Measurements from ENCODE around the gene LSM12. TPM values are rescaled to one million over a fixed set of nuclear protein-coding genes. Genes with fewer than 3 reads are reported as not detected.

Gene LSM12
- total RNA-seq, 1 experiment from 2014 or later: 128 TPM

GRCh38 chr17:43986225-43986981 lies 80.1 kb downstream of the LSM12 start:
- Histone ChIP-seq H2BK5ac (ENCODE audit: insufficient read length, low read length) (no peak overlapping the region), H3K9ac (ENCODE audit: extremely low read depth, insufficient read length, low read length) (no peak overlapping the region), H2BK12ac (ENCODE audit: insufficient read length, low read depth, low read length) (no peak overlapping the region), H3K79me1 (ENCODE audit: insufficient read depth, low read depth, low read length, poor library complexity, severe bottlenecking) (no peaks in the 10 kb centered on the region), H3T11ph (ENCODE audit: low read length) (no peak overlapping the region), H2AFZ (ENCODE audit: low read length) (no peak overlapping the region), H4K5ac (ENCODE audit: insufficient read length, low read depth, low read length) (no peak overlapping the region), H2AK5ac (ENCODE audit: insufficient read length, low read length) (no peak overlapping the region), H3K18ac (ENCODE audit: insufficient read length, low read depth, low read length) (no peak overlapping the region), H3K27ac (ENCODE audit: insufficient read length, low read depth, low read length) (no peak overlapping the region), H3K4me1 (ENCODE audit: insufficient read depth, low read length) (no peaks in the 10 kb centered on the region; the same call in 1 of the 2 replicates), H3K9me3 (ENCODE audit: control insufficient read depth, low read depth, low read length) (no peaks in the 10 kb centered on the region), H3K27me3 (ENCODE audit: insufficient read depth, low read length) (peaks cover 3% of the 10 kb centered on the region; the same call in 1 of the 2 replicates), H3K14ac (ENCODE audit: insufficient read depth, low read length) (no peak overlapping the region), H2BK15ac (ENCODE audit: low read depth, low read length) (no peak overlapping the region), H2BK20ac (ENCODE audit: low read depth, low read length, poor library complexity, severe bottlenecking) (no peak overlapping the region), H4K8ac (replicated peaks; ENCODE audit: insufficient read length, low read depth, low read length) (no peak overlapping the region), H4K20me1 (ENCODE audit: control insufficient read depth, insufficient read depth, insufficient read length) (no peaks in the 10 kb centered on the region), H3K4ac (ENCODE audit: low read depth, low read length) (no peak overlapping the region), H3K4me2 (ENCODE audit: insufficient read depth, insufficient read length, low read length) (no peak overlapping the region), H2BK120ac (ENCODE audit: low read depth, low read length, poor library complexity, severe bottlenecking) (no peak overlapping the region), H4K91ac (ENCODE audit: insufficient read length, low read depth, low read length) (no peak overlapping the region), H3K23ac (ENCODE audit: insufficient read length, low read depth, low read length) (no peak overlapping the region), H3K79me2 (ENCODE audit: insufficient read depth, low read length) (no peaks in the 10 kb centered on the region), H3K23me2 (ENCODE audit: insufficient read length, low read depth, low read length, poor library complexity, severe bottlenecking) (peaks cover 5% of the 10 kb centered on the region), H3K56ac (ENCODE audit: insufficient read length, low read depth, low read length) (no peak overlapping the region)
- no peak overlapping the region for H3K4me3 Mint-ChIP-seq
- peaks cover 31% of the 10 kb centered on the region for H3K27me3 Mint-ChIP-seq (ENCODE audit: low read depth)
- H3K9me3 Mint-ChIP-seq: no peaks in the 10 kb centered on the region
- H3K4me1 Mint-ChIP-seq: peaks cover 11 to 22% of the 10 kb centered on the region in 2 experiments
- TF ChIP-seq CTCF (conservative IDR thresholded peaks at IDR 0.05): no peak
- H3K27ac Mint-ChIP-seq: no peak overlapping the region
- no peaks in the 10 kb centered on the region; a peak in 1 of 7 replicates for H3K36me3 Mint-ChIP-seq (ENCODE audit: insufficient read depth in 1 of 3, low read depth in 3 of 3)
- WGBS (ENCODE audit: extremely low coverage, insufficient read length, low lambda C conversion rate): no CpG with 5 or more reads among the region's 7 CpGs
- DNase-seq: no peak

Data from H9 (cell line).